Esophagus muscularis mucosa (tissue), 4 donors: Measurements from ENCODE around the gene ZMYND10. TPM values are rescaled to one million over a fixed set of nuclear protein-coding genes. Genes with fewer than 3 reads are reported as not detected.
A peak's percentile ranks its signal among the peaks of the same experiment; 100 is the strongest.

Experiments used
- DNase-seq: peaks from one replicate; pipeline ENCODE4 v3.0.0-alpha.2; 2017; ENCODE audit errors: extremely low spot score
- H3K27ac ChIP-seq, 4 donors: fragments of 200-600 bp; sonication (generic); replicated peaks in 1 of 4; 1 replicate in 3 of 4; 2 replicates in 1 of 4; pipeline ENCODE4 v1.5.1; 2016 to 2019; ENCODE audit warnings: mild to moderate bottlenecking in 1 of 4
- H3K27me3 ChIP-seq, 4 donors: fragments of 200-600 bp; sonication (generic); one replicate each; pipeline versions ENCODE4 v1.5.1 to v1.6.0; 2016 to 2019
- H3K36me3 ChIP-seq, 4 donors: fragments of 200-600 bp; sonication (generic); one replicate each; pipeline ENCODE4 v1.5.1; 2016 to 2019
- H3K4me1 ChIP-seq, 4 donors: fragments of 200-600 bp; sonication (generic); one replicate each; pipeline ENCODE4 v1.5.1; 2016 to 2019
- H3K4me3 ChIP-seq, 4 donors: fragments of 200-600 bp; sonication (generic); 1 replicate in 2 of 4; 2 replicates in 2 of 4; pipeline ENCODE4 v1.5.1; 2016 to 2019; ENCODE audit warnings: mild to moderate bottlenecking in 4 of 4, moderate library complexity in 1 of 4
- H3K9me3 ChIP-seq, 4 donors: fragments of 200-600 bp; sonication (generic); 1 replicate in 3 of 4; 2 replicates in 1 of 4; pipeline ENCODE4 v1.5.1; 2016 to 2019
- CTCF ChIP-seq, 3 experiments: fragments of 200-600 bp in 2 of 3; fragments of 450-650 bp in 1 of 3; sonication (generic) in 2 of 3; IDR thresholded peaks; one replicate each; pipeline ENCODE4 v1.5.1; 2017 to 2019; ENCODE audit warnings: antibody characterized with exemption in 3 of 3, mild to moderate bottlenecking in 2 of 3, moderate library complexity in 1 of 3
- EP300 ChIP-seq: sonication (generic); formaldehyde crosslinking; IDR thresholded peaks from one replicate; pipeline ENCODE4 v1.6.1; 2017; ENCODE audit warnings: antibody characterized with exemption
- POLR2A ChIP-seq: fragments of 450-650 bp; IDR thresholded peaks from one replicate; pipeline ENCODE4 v1.6.1; 2017; ENCODE audit warnings: antibody characterized with exemption, moderate library complexity, mild to moderate bottlenecking, low read depth
- POLR2AphosphoS5 ChIP-seq, 2 donors: sonication (generic); formaldehyde crosslinking; IDR thresholded peaks; one replicate each; pipeline ENCODE4 v1.6.1; 2017; ENCODE audit warnings: antibody characterized with exemption in 2 of 2
- WGBS: methylation state at CpG from one replicate; pipeline ENCODE4 v1.1.5; 2018; 5-methylcytosine and 5-hydroxymethylcytosine counted together
- intact Hi-C: fragments of 100-400 bp; cut with DNase I; formaldehyde crosslinking; loops from one replicate; pipeline ENCODE4 v1.15.1; 2023
- total RNA-seq, 4 donors: library from RNA; depleted of rRNA; stranded (reverse); fragments of >200 nt; gene quantifications; one replicate each; pipeline versions ENCODE4 v1.1.0 to v1.2.1, GENCODE V29; 2016

ZMYND10 gene
- total RNA-seq, 4 donors from 2014 or later = 0.50 to 0.57 (median 0.52) TPM; not detected in 1

DNA sequence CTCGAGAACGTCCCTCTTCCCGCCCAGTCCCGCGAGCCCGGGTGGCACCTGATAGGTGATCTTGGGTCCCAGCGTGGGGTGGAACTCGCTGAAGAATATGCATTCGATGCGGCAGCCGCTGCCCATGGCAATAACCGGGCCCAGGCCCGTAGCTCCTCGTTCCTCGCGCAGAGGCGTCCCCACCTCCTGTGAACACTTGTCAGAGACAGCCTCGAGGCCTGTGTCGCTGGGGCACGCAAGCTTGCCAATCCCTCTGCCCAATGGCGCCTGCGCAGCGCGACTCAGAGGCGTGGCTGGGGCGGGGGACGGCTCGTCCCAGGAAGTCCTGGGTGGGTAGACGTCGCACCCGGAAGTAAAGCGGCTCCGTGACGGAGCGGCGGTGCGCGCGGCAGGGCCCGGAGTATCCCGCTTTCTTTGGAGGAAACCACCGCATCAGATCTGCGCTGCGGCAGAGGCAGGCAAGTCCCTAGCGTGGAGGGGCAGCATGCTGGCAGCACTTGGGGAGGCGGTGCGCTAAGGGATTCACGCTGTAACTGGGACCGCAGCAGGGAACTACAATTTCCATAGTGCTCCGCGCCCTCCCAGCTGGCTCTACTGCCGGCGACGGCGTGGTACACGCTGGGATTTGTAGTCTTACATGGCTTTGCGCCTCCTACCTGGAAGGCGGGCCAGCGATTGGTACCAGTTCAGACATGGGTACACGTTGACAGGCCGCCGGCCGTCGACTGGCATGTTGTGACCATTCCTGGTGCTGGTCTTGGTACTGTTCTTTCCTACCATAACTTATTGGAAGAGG, 5.2 kb upstream of the ZMYND10 start, which contains the start of the genes CYB561D2 and NPRL2:
Gene CYB561D2, plus strand, starts transcription at position 336 of the 796 bp plus-strand sequence. CDS start 572 bp downstream, outside the sequence.
Gene NPRL2, minus strand, starts transcription at position 249 of the 796 bp plus-strand sequence. Its CDS starts 123 bp downstream, at position 126.
- DNase-seq = peak; percentile 98
- peak within 1 kb of the TSS; percentile 71 to 97 (median 74) for H3K4me3 ChIP-seq
- H3K4me1 ChIP-seq = peaks cover 41 to 74% (median 55%) of the 10 kb centered on the region in 4 donors
- peak in 2 of 3 experiments; percentile 2 to 10 for TF ChIP-seq CTCF (IDR thresholded peaks at IDR 0.05)
- TF ChIP-seq POLR2A = peak; percentile 32
- no peak for TF ChIP-seq EP300
- peak; percentile 94 for TF ChIP-seq POLR2AphosphoS5 (IDR thresholded peaks at IDR 0.05)
- peaks cover 14 to 52% (median 44%) of the 10 kb centered on the region in 4 donors for H3K36me3 ChIP-seq
- intact Hi-C loops = no loop called here
- no peaks in the 10 kb centered on the region for H3K27me3 ChIP-seq
- no peaks in the 10 kb centered on the region for H3K9me3 ChIP-seq
- WGBS = no CpG with 5 or more reads among the region's 64 CpGs
- peak within 1 kb of the TSS; percentile 87 to 96 (median 91) for H3K27ac ChIP-seq

GRCh38 chr3:50350213-50350526, 4.6 kb upstream of the ZMYND10 start:
- peak overlapping the region; percentile 87 to 96 (median 91) for H3K27ac ChIP-seq
- intact Hi-C loops = no loop called here
- WGBS = 13% methylated on average over 4 of the region's 7 CpGs

GRCh38 chr3:50347187-50347813, 1.8 kb upstream of the ZMYND10 start:
- Histone ChIP-seq H3K27ac (peak overlapping the region in 1 of 4 donors; percentile 60), H3K4me3 (no peak overlapping the region), H3K9me3 (no peaks in the 10 kb centered on the region), H3K27me3 (peaks cover 0 to 3% (median 0%) of the 10 kb centered on the region in 4 donors), H3K4me1 (peaks cover 42 to 57% (median 55%) of the 10 kb centered on the region in 4 donors), H3K36me3 (peaks cover 0 to 20% (median 13%) of the 10 kb centered on the region in 4 donors)
- WGBS = 23% methylated on average over 13 of the region's 14 CpGs
- intact Hi-C loops = loop anchor here (2.0 kb wide), 1 partner anchor 196 kb away; no protein-coding TSS in a partner anchor
- TF ChIP-seq POLR2A (no peak), CTCF (IDR thresholded peaks at IDR 0.05) (peak; percentile 50 to 54 (median 52)), EP300 (no peak), POLR2AphosphoS5 (IDR thresholded peaks at IDR 0.05) (no peak)
- DNase-seq = no peak

More at GRCh38 chr3:50350213-50350526, 4.6 kb upstream of the ZMYND10 start:
- DNase-seq = no peak
- peak overlapping the region; percentile 71 to 97 (median 74) for H3K4me3 ChIP-seq
- H3K36me3 ChIP-seq = peaks cover 14 to 46% (median 39%) of the 10 kb centered on the region in 4 donors
- H3K4me1 ChIP-seq = peaks cover 43 to 74% (median 55%) of the 10 kb centered on the region in 4 donors
- H3K27me3 ChIP-seq = peaks cover 0 to 3% (median 0%) of the 10 kb centered on the region in 4 donors
- no peaks in the 10 kb centered on the region for H3K9me3 ChIP-seq
- no peak for TF ChIP-seq POLR2A
- no peak for TF ChIP-seq EP300
- no peak for TF ChIP-seq CTCF (IDR thresholded peaks at IDR 0.05)
- TF ChIP-seq POLR2AphosphoS5 (IDR thresholded peaks at IDR 0.05) = no peak

- Histone ChIP-seq H3K27ac (no peak overlapping the region), H3K4me1 (peaks cover 43 to 62% (median 58%) of the 10 kb centered on the region in 4 donors), H3K9me3 (no peaks in the 10 kb centered on the region), H3K4me3 (peak overlapping the region; percentile 33 to 57 (median 40)), H3K36me3 (peaks cover 0 to 20% (median 13%) of the 10 kb centered on the region in 4 donors), H3K27me3 (peaks cover 0 to 3% (median 0%) of the 10 kb centered on the region in 4 donors)
- TF ChIP-seq POLR2A (no peak), EP300 (no peak)
- intact Hi-C loops = no loop called here
- WGBS = 67% methylated on average over 6 of the region's 8 CpGs
- no peak for DNase-seq
Observed at GRCh38 chr3:50345008-50345407, 524 bp downstream of the ZMYND10 start.
